Skeletal muscle satellite cell (primary cell): ENCODE data around the gene PTP4A1.
"Not testable (repeated sequence)": the region's sequence is repeated elsewhere in the genome, so short reads cannot be mapped to it uniquely, and the experiment has no call there.

Experiments
- H3K27me3 ChIP-seq: 2 replicates; pipeline ENCODE4 v1.7.0; 2013; ENCODE audit warnings: low read length; ENCODE audit not compliant: control insufficient read depth, insufficient read depth
- H3K36me3 ChIP-seq: 2 replicates; pipeline ENCODE4 v1.7.0; 2013; ENCODE audit warnings: mild to moderate bottlenecking, control low read depth, low read length; ENCODE audit not compliant: insufficient read depth
- H3K4me1 ChIP-seq: 2 replicates; pipeline ENCODE4 v1.7.0; 2013; ENCODE audit warnings: low read length; ENCODE audit not compliant: control insufficient read depth, insufficient read depth
- H3K4me2 ChIP-seq: 2 replicates; pipeline ENCODE4 v1.7.0; 2013; ENCODE audit warnings: mild to moderate bottlenecking, low read length
- H3K4me3 ChIP-seq: 2 replicates; pipeline ENCODE4 v1.7.0; 2013; ENCODE audit warnings: low read length
- H3K9ac ChIP-seq: 2 replicates; pipeline ENCODE4 v1.7.0; 2013; ENCODE audit warnings: mild to moderate bottlenecking, low read depth, low read length, moderate library complexity
- H3K9me3 ChIP-seq: replicated peaks from 2 replicates; pipeline ENCODE4 v1.7.0; 2013; ENCODE audit warnings: mild to moderate bottlenecking, control low read depth, low read length

Gene PTP4A1

GRCh38 chr6:63585652-63586051 lies 13.4 kb downstream of the PTP4A1 start:
- H3K9me3 ChIP-seq, H3K9ac ChIP-seq, H3K4me2 ChIP-seq, H3K27me3 ChIP-seq, H3K4me3 ChIP-seq, H3K4me1 ChIP-seq: not testable (repeated sequence)
- H3K36me3 ChIP-seq: peaks cover 37% of the 10 kb centered on the region

- H3K9me3 ChIP-seq: no peaks in the 10 kb centered on the region
- H3K27me3 ChIP-seq: no peaks in the 10 kb centered on the region
- H3K4me3 ChIP-seq: no peak overlapping the region
- no peak overlapping the region for H3K9ac ChIP-seq
- no peaks in the 10 kb centered on the region for H3K36me3 ChIP-seq
- no peaks in the 10 kb centered on the region for H3K4me1 ChIP-seq
- no peak overlapping the region for H3K4me2 ChIP-seq
Observed at GRCh38 chr6:63589952-63590411, 17.7 kb downstream of the PTP4A1 start.

- Histone ChIP-seq H3K36me3 (no peaks in the 10 kb centered on the region), H3K4me2 (no peak overlapping the region), H3K4me1 (no peaks in the 10 kb centered on the region), H3K9me3 (no peaks in the 10 kb centered on the region), H3K9ac (no peak overlapping the region), H3K27me3 (no peaks in the 10 kb centered on the region), H3K4me3 (no peak overlapping the region)
Observed at GRCh38 chr6:63592886-63593285, 20.6 kb downstream of the PTP4A1 start.

GRCh38 chr6:63597141-63598048 lies 25.1 kb downstream of the PTP4A1 start:
- H3K27me3 ChIP-seq: no peaks in the 10 kb centered on the region
- H3K9ac ChIP-seq: peak overlapping the region; percentile 32
- no peaks in the 10 kb centered on the region for H3K9me3 ChIP-seq
- H3K4me1 ChIP-seq: no peaks in the 10 kb centered on the region
- H3K36me3 ChIP-seq: no peaks in the 10 kb centered on the region
- peak overlapping the region; percentile 83 for H3K4me2 ChIP-seq
- H3K4me3 ChIP-seq: peak overlapping the region; percentile 68

- H3K9me3 ChIP-seq: no peaks in the 10 kb centered on the region
- no peaks in the 10 kb centered on the region for H3K36me3 ChIP-seq
- H3K27me3 ChIP-seq: no peaks in the 10 kb centered on the region
- H3K4me2 ChIP-seq: peak overlapping the region; percentile 83
- H3K9ac ChIP-seq: peak overlapping the region; percentile 32
- peak overlapping the region; percentile 68 for H3K4me3 ChIP-seq
- H3K4me1 ChIP-seq: no peaks in the 10 kb centered on the region
Observed at GRCh38 chr6:63598049-63599036, 26.1 kb downstream of the PTP4A1 start.

- no peaks in the 10 kb centered on the region for H3K27me3 ChIP-seq
- no peaks in the 10 kb centered on the region for H3K36me3 ChIP-seq
- H3K4me1 ChIP-seq: no peaks in the 10 kb centered on the region
- no peak overlapping the region for H3K4me3 ChIP-seq
- H3K9ac ChIP-seq: no peak overlapping the region
- H3K9me3 ChIP-seq: no peaks in the 10 kb centered on the region
- no peak overlapping the region for H3K4me2 ChIP-seq
Observed at GRCh38 chr6:63599243-63599642, 27.0 kb downstream of the PTP4A1 start.

- Histone ChIP-seq H3K9me3 (no peaks in the 10 kb centered on the region), H3K36me3 (no peaks in the 10 kb centered on the region), H3K4me2 (no peak overlapping the region), H3K4me3 (no peak overlapping the region), H3K27me3 (no peaks in the 10 kb centered on the region), H3K9ac (no peak overlapping the region), H3K4me1 (no peaks in the 10 kb centered on the region)
Observed at GRCh38 chr6:63600136-63600535, 27.9 kb downstream of the PTP4A1 start.

GRCh38 chr6:63609231-63609630 lies 37.0 kb downstream of the PTP4A1 start:
- Histone ChIP-seq H3K9me3 (no peaks in the 10 kb centered on the region), H3K9ac (no peak overlapping the region), H3K27me3 (no peaks in the 10 kb centered on the region), H3K4me2 (no peak overlapping the region), H3K4me3 (no peak overlapping the region), H3K36me3 (no peaks in the 10 kb centered on the region), H3K4me1 (no peaks in the 10 kb centered on the region)

GRCh38 chr6:63610944-63611343 lies 38.7 kb downstream of the PTP4A1 start:
- no peaks in the 10 kb centered on the region for H3K27me3 ChIP-seq
- H3K4me2 ChIP-seq: no peak overlapping the region
- H3K9me3 ChIP-seq: no peaks in the 10 kb centered on the region
- H3K36me3 ChIP-seq: no peaks in the 10 kb centered on the region
- H3K4me1 ChIP-seq: no peaks in the 10 kb centered on the region
- H3K4me3 ChIP-seq: no peak overlapping the region
- H3K9ac ChIP-seq: no peak overlapping the region

GRCh38 chr6:63611560-63611959 lies 39.3 kb downstream of the PTP4A1 start:
- H3K36me3 ChIP-seq: no peaks in the 10 kb centered on the region
- H3K27me3 ChIP-seq: peaks cover 3% of the 10 kb centered on the region
- H3K4me3 ChIP-seq: no peak overlapping the region
- no peak overlapping the region for H3K4me2 ChIP-seq
- no peak overlapping the region for H3K9ac ChIP-seq
- no peaks in the 10 kb centered on the region for H3K9me3 ChIP-seq
- no peaks in the 10 kb centered on the region for H3K4me1 ChIP-seq

- H3K9ac ChIP-seq: no peak overlapping the region
- H3K9me3 ChIP-seq: no peaks in the 10 kb centered on the region
- H3K4me1 ChIP-seq: no peaks in the 10 kb centered on the region
- peaks cover 20% of the 10 kb centered on the region for H3K27me3 ChIP-seq
- H3K4me2 ChIP-seq: no peak overlapping the region
- H3K4me3 ChIP-seq: no peak overlapping the region
- no peaks in the 10 kb centered on the region for H3K36me3 ChIP-seq
Observed at GRCh38 chr6:63615590-63615989, 43.3 kb downstream of the PTP4A1 start.
